Stomach (tissue), 9 donors: ENCODE measurements around the gene PPARA. TPM values are rescaled to one million over a fixed set of nuclear protein-coding genes. Genes with fewer than 3 reads are reported as not detected.

Source experiments
- DNase-seq, 2 donors: peaks; one replicate each; pipeline versions ENCODE4 v3.0.0 to v3.0.0-alpha.2; 2013 to 2019
- H3K27ac ChIP-seq, 5 donors: fragments of 200-600 bp in 4 of 5; sonication (generic) in 4 of 5; one replicate each; pipeline ENCODE4 v1.5.1; 2013 to 2019; ENCODE audit warnings: mild to moderate bottlenecking in 1 of 5, moderate library complexity in 1 of 5
- H3K27me3 ChIP-seq, 3 donors: fragments of 200-600 bp; sonication (generic); one replicate each; pipeline ENCODE4 v1.5.1; 2017 to 2019; ENCODE audit warnings: mixed run types in 1 of 3
- H3K36me3 ChIP-seq, 4 donors: fragments of 200-600 bp; sonication (generic); 1 replicate in 3 of 4; 2 replicates in 1 of 4; pipeline ENCODE4 v1.5.1; 2016 to 2019
- H3K4me1 ChIP-seq, 4 donors: fragments of 200-600 bp; sonication (generic); one replicate each; pipeline ENCODE4 v1.5.1; 2016 to 2019
- H3K4me3 ChIP-seq, 4 donors: fragments of 200-600 bp; sonication (generic) in 3 of 4; one replicate each; pipeline ENCODE4 v1.5.1; 2016 to 2019; ENCODE audit warnings: mild to moderate bottlenecking in 1 of 4
- H3K9me3 ChIP-seq, 4 donors: fragments of 200-600 bp; sonication (generic); one replicate each; pipeline ENCODE4 v1.5.1; 2016 to 2019
- CTCF ChIP-seq, 7 experiments: fragments of 450-650 bp in 4 of 7; fragments of 200-600 bp in 3 of 7; sonication (generic) in 3 of 7; IDR thresholded peaks; one replicate each; pipeline ENCODE4 v1.5.1; 2016 to 2019; ENCODE audit warnings: antibody characterized with exemption in 7 of 7, control low read depth in 2 of 7, mild to moderate bottlenecking in 1 of 7
- EP300 ChIP-seq: sonication (generic); formaldehyde crosslinking; IDR thresholded peaks from one replicate; pipeline ENCODE4 v1.6.1; 2017; ENCODE audit warnings: antibody characterized with exemption
- POLR2A ChIP-seq, 4 donors: fragments of 450-650 bp; IDR thresholded peaks; one replicate each; pipeline ENCODE4 v1.6.1; 2016; ENCODE audit warnings: antibody characterized with exemption in 4 of 4, control low read depth in 2 of 4, mild to moderate bottlenecking in 1 of 4, moderate library complexity in 1 of 4
- POLR2AphosphoS5 ChIP-seq, 3 donors: sonication (generic); formaldehyde crosslinking; IDR thresholded peaks; one replicate each; pipeline ENCODE4 v1.6.1; 2016; ENCODE audit warnings: antibody characterized with exemption in 3 of 3
- WGBS, 5 donors: extraction: QIAGEN DNeasy Blood & Tissue Kit in 3 of 5; methylation state at CpG; one replicate each; pipeline versions ENCODE4 v1.1.5 to v1.1.7; 2013 to 2018; 5-methylcytosine and 5-hydroxymethylcytosine counted together
- intact Hi-C: fragments of 100-400 bp; cut with DNase I; formaldehyde crosslinking; loops from one replicate; pipeline ENCODE4 v1.15.1; 2023; ENCODE audit warnings: low total_unique reads
- polyA plus RNA-seq, 3 donors: library from polyadenylated mRNA; stranded (reverse); fragments of 200-250 nt; gene quantifications; one replicate each; pipeline ENCODE4 v1.2.3, GENCODE V29; 2013
- total RNA-seq, 5 donors: library from RNA; depleted of rRNA; stranded (reverse); fragments of >200 nt; gene quantifications; one replicate each; pipeline versions ENCODE4 v1.1.0 to v1.2.3, GENCODE V29; 2014 to 2016
- donor health status: healthy with polysubstance abuse.
- donor health status: Bipolar disorder and iron deficiency.
- donor health status: healthy.

PPARA gene
- total and polyA plus RNA-seq, 8 donors = 3.4 to 28.8 (median 11.6) TPM

GRCh38 chr22:46250035-46250782, 99.9 kb downstream of the PPARA start, which contains the start of gene CDPF1:
Gene CDPF1 (minus strand): TSS chr22:46250293. CDS start chr22:46248284, 2,009 bp downstream.
- Histone ChIP-seq H3K4me1 (peaks cover 6 to 47% (median 24%) of the 10 kb centered on the region in 4 donors), H3K36me3 (peaks cover 0 to 10% (median 4%) of the 10 kb centered on the region in 4 donors), H3K9me3 (no peaks in the 10 kb centered on the region), H3K27me3 (no peaks in the 10 kb centered on the region), H3K27ac (peak within 1 kb of the TSS; percentile 84 to 92 (median 89)), H3K4me3 (peak within 1 kb of the TSS; percentile 75 to 87 (median 83))
- intact Hi-C loops = no loop called here
- peak; percentile 94 to 96 for DNase-seq
- no peak for TF ChIP-seq EP300
- peak in 1 of 4 donors; percentile 54 for TF ChIP-seq POLR2A (IDR thresholded peaks at IDR 0.05)
- TF ChIP-seq POLR2AphosphoS5 (IDR thresholded peaks at IDR 0.05) = peak; percentile 84 to 95 (median 89)
- WGBS, 5 donors = 0 to 2% (median 0%) methylated on average over 17 to 89 of the region's 89 CpGs

DNA sequence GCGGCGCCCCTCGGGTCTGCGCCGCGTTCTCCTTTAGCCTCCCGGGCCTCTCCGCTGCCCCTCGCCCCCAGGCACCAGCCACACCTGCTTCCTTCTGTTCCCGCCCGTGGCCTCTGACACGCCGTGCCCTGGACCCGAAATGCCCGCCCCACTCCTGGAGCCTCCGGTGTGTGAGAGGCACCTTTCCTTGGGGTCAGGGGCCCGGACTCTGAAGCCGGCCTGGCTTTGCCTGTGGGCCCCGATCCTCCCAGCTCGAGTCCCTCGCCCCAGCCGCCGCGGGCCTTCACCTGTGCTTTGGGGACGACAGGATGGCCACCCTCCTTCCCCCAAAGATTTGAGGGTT, 100.4 kb downstream of the PPARA start:
- Histone ChIP-seq H3K27me3 (no peaks in the 10 kb centered on the region), H3K4me3 (peak overlapping the region; percentile 75 to 87 (median 83)), H3K4me1 (peaks cover 6 to 42% (median 23%) of the 10 kb centered on the region in 4 donors), H3K36me3 (peaks cover 0 to 8% (median 3%) of the 10 kb centered on the region in 4 donors), H3K9me3 (no peaks in the 10 kb centered on the region), H3K27ac (peak overlapping the region; percentile 84 to 92 (median 89))
- 2 to 22% (median 6%) methylated on average over 4 to 25 of the region's 25 CpGs for WGBS, 5 donors
- intact Hi-C loops = no loop called here
- DNase-seq = no peak
- no peak for TF ChIP-seq POLR2AphosphoS5 (IDR thresholded peaks at IDR 0.05)

DNA sequence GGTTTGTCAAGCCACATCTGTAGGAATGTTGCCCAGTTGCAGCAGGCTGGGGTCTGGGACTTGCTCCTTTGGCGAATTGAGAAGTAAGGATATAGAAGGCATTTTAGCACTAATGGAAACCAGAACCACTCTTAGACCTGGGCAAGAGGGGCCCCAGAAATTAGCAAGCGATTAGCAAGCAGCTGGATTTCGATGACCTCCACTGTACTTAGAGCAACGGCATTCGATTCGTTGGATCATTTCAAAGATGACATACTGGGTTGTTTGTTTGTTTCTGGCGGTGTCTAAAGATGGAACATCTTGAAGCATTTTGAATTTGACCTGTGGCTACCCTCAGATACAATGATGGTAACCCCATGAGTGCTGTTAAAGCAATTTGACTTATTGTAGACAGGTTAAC, 100.9 kb downstream of the PPARA start:
- DNase-seq = no peak
- Histone ChIP-seq H3K36me3 (peaks cover 0 to 8% (median 3%) of the 10 kb centered on the region in 4 donors), H3K27ac (peak overlapping the region in 3 of 5 donors; percentile 89 to 92 (median 90)), H3K27me3 (no peaks in the 10 kb centered on the region), H3K9me3 (no peaks in the 10 kb centered on the region), H3K4me3 (peak overlapping the region; percentile 75 to 87 (median 83)), H3K4me1 (peaks cover 6 to 36% (median 23%) of the 10 kb centered on the region in 4 donors)
- WGBS, 5 donors = 71 to 86% (median 82%) methylated on average over 7 of the region's 7 CpGs
- TF ChIP-seq CTCF (IDR thresholded peaks at IDR 0.05) (no peak), POLR2A (IDR thresholded peaks at IDR 0.05) (no peak), POLR2AphosphoS5 (IDR thresholded peaks at IDR 0.05) (no peak), EP300 (no peak)
- intact Hi-C loops = no loop called here

GRCh38 chr22:46251816-46252380, 101.6 kb downstream of the PPARA start:
- no peak for DNase-seq
- no peaks in the 10 kb centered on the region for H3K27me3 ChIP-seq
- no peak overlapping the region for H3K4me3 ChIP-seq
- no peak overlapping the region for H3K27ac ChIP-seq
- WGBS, 5 donors = 84 to 93% (median 90%) methylated on average over 9 of the region's 9 CpGs
- H3K4me1 ChIP-seq = peaks cover 6 to 35% (median 23%) of the 10 kb centered on the region in 4 donors
- H3K36me3 ChIP-seq = peaks cover 0 to 2% (median under 1%) of the 10 kb centered on the region in 4 donors
- no peaks in the 10 kb centered on the region for H3K9me3 ChIP-seq
- intact Hi-C loops = no loop called here
- TF ChIP-seq EP300 = no peak
- no peak for TF ChIP-seq POLR2AphosphoS5 (IDR thresholded peaks at IDR 0.05)
- no peak for TF ChIP-seq POLR2A (IDR thresholded peaks at IDR 0.05)
- no peak for TF ChIP-seq CTCF (IDR thresholded peaks at IDR 0.05)

- H3K27ac ChIP-seq = no peak overlapping the region
- no peak overlapping the region for H3K4me3 ChIP-seq
- H3K4me1 ChIP-seq = peaks cover 0 to 5% (median 1%) of the 10 kb centered on the region in 4 donors
- no peak for DNase-seq
- TF ChIP-seq CTCF (IDR thresholded peaks at IDR 0.05) = no peak
- no peak for TF ChIP-seq POLR2A (IDR thresholded peaks at IDR 0.05)
- no peak for TF ChIP-seq POLR2AphosphoS5 (IDR thresholded peaks at IDR 0.05)
- no peak for TF ChIP-seq EP300
- no peaks in the 10 kb centered on the region for H3K9me3 ChIP-seq
- H3K27me3 ChIP-seq = no peaks in the 10 kb centered on the region
- intact Hi-C loops = no loop called here
- 54 to 84% (median 76%) methylated on average over 8 of the region's 8 CpGs for WGBS, 5 donors
- no peaks in the 10 kb centered on the region for H3K36me3 ChIP-seq
These were observed 106.1 kb downstream of the PPARA start for GRCh38 chr22:46256358-46256958.
